SK-N-MC (cell line): Measurements from ENCODE around the gene TMEM200C.
A peak's percentile ranks its signal among the peaks of the same experiment; 100 is the strongest.
"Not testable (repeated sequence)": the region's sequence is repeated elsewhere in the genome, so short reads cannot be mapped to it uniquely, and the experiment has no call there.

Experiments
- DNase-seq: peaks from one replicate; pipeline ENCODE4 v3.0.0-alpha.2; 2011; ENCODE audit warnings: low read depth, low spot score
- H3K27ac ChIP-seq: fragments of 200-600 bp; sonication (generic); 2 replicates; pipeline ENCODE4 v1.5.1; 2016; ENCODE audit warnings: mixed run types
- H3K36me3 ChIP-seq: fragments of 200-600 bp; sonication (generic); 2 replicates; pipeline ENCODE4 v1.6.1; 2017; ENCODE audit warnings: antibody characterized with exemption, low read length, mixed read lengths; ENCODE audit not compliant: insufficient read depth
- H3K4me3 ChIP-seq: fragments of 200-600 bp; sonication (generic); 2 replicates; pipeline ENCODE4 v1.5.1; 2016
- H3K9ac ChIP-seq: fragments of 200-600 bp; sonication (generic); 2 replicates; pipeline ENCODE4 v1.8.0; 2017; ENCODE audit warnings: mixed run types, mixed read lengths; ENCODE audit not compliant: insufficient read length
- H3K9me3 ChIP-seq: fragments of 200-600 bp; sonication (generic); 2 replicates; pipeline ENCODE4 v1.6.1; 2017; ENCODE audit warnings: low read depth, mild to moderate bottlenecking, antibody characterized with exemption, low read length, moderate library complexity, mixed read lengths
- EZH2 ChIP-seq: fragments of 200-600 bp; sonication (generic); IDR thresholded peaks from one replicate; pipeline ENCODE4 v1.6.1; 2017; ENCODE audit warnings: antibody characterized with exemption
- FOXP2 ChIP-seq: optimal IDR thresholded peaks from 2 replicates; pipeline ENCODE3; 2011; ENCODE audit warnings: mild to moderate bottlenecking, moderate library complexity; ENCODE audit not compliant: insufficient read depth; ENCODE audit errors: extremely low read length, control extremely low read depth
- POLR2AphosphoS5 ChIP-seq: IDR thresholded peaks from 2 replicates; pipeline ENCODE4 v1.6.1; 2012; ENCODE audit warnings: mild to moderate bottlenecking, low read depth, low read length, borderline replicate concordance

Gene TMEM200C

DNA sequence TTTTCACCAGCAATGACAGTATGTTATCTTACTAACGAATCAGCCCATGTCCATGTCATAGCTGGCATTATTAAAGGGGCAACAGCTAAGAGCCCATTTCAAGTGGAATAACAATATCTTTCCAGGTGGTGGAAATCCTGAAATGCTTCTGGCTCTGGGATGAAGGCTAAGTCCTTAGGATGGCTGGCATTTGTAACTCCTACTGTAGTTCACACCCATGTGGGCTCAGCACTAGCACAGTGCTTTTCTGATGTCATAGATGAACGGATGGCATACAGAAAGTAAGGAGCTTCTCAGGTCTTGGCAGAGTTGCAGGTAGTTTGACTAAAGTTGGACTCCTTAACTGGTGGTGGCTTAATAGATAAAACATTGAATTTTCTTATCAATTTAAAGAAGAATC is 10.0 kb downstream of the TMEM200C start:
- DNase-seq = no peak
- Histone ChIP-seq H3K4me3 (no peak overlapping the region), H3K9me3 (no peaks in the 10 kb centered on the region), H3K27ac (no peak overlapping the region), H3K9ac (no peak overlapping the region), H3K36me3 (no peaks in the 10 kb centered on the region)
- TF ChIP-seq EZH2 = no peak
- no peak for TF ChIP-seq FOXP2
- TF ChIP-seq POLR2AphosphoS5 = no peak

DNA sequence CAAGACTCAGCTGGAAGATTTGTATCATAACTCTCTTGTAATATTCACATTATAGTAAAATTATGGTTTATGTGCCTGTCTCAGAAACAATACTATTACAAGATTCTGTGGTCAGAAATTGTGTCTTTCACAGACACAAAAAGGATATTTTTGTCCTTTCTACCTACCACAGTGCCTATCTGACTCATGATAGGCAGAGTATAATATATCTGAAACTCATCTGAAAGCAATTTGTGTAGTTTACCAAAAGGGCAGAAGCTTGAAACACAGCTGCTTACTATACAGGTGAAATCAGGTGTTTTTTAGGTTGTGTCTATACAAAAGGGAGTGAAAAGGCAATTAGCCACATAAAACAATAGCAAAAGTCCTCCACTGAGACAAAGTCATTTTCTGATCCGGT is 10.9 kb downstream of the TMEM200C start:
- no peak for DNase-seq
- no peak overlapping the region for H3K9ac ChIP-seq
- no peaks in the 10 kb centered on the region for H3K36me3 ChIP-seq
- H3K4me3 ChIP-seq = no peak overlapping the region
- H3K9me3 ChIP-seq = no peaks in the 10 kb centered on the region
- no peak for TF ChIP-seq FOXP2
- TF ChIP-seq POLR2AphosphoS5 = no peak
- H3K27ac ChIP-seq = no peak overlapping the region

DNA sequence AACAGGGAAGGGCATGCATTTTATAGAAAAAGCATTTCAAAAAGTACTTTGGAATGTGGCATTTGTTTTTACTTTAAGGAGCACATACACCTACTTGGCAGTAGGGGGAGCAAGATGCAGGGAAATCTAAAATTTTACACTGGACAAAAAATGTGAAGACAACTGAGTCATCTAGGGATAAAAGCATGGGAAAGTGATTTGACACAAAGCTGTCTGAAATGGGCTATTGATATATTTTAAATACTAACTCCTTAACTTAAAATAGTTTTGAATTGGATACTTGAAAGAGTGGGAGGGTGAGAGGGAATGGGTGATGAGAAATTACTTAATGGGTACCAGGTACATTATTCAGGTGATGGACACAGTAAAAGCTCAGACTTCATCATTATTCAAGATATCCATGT is 15.8 kb downstream of the TMEM200C start:
- peak; percentile 40 for DNase-seq
- TF ChIP-seq EZH2 = no peak
- TF ChIP-seq POLR2AphosphoS5 = no peak
- TF ChIP-seq FOXP2 = no peak
- H3K9me3 ChIP-seq = no peaks in the 10 kb centered on the region
- no peaks in the 10 kb centered on the region for H3K36me3 ChIP-seq
- H3K4me3 ChIP-seq = no peak overlapping the region
- no peak overlapping the region for H3K27ac ChIP-seq
- H3K9ac ChIP-seq = no peak overlapping the region

DNA sequence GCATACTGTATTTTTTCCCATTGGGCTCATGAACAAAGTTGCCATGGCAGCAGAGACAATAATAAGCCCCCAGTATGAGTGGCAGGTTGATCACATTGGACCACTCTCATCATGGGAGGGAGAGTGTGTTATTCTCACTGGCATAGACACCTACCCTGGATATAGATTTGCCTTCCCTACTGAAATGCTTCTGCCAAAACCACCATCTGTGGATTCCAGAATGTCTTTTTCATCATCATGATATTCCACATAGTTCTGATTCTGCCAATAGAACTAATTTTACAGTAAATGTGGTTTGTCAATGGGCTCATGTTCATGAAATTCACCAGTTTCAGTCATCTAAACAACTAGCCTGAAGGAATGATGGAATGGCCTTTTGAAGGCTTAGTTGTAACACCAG is 18.4 kb downstream of the TMEM200C start:
- Histone ChIP-seq H3K9ac (no peak overlapping the region), H3K36me3 (no peaks in the 10 kb centered on the region), H3K4me3 (no peak overlapping the region), H3K9me3 (no peaks in the 10 kb centered on the region), H3K27ac (no peak overlapping the region)
- DNase-seq = no peak
- TF ChIP-seq FOXP2 = no peak
- no peak for TF ChIP-seq EZH2

DNA sequence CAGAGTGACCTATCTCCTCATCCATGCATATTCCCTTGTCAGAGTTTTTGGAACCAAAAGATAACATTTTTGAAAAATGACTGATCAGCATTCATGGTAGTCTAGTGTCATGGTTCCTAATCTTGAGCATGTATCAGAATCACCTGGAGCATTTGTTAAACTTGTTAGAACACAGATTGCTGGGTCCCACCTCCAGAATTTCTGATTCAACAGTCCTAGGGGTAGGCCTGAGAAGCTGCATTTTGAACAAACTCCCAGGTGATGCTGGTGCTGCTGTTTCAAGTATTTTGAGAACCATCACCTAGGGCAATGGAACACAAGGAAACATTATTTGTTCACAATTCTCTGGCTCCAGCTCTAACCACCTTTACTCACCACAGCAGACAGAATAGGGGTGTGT is 21.0 kb downstream of the TMEM200C start:
- DNase-seq = no peak
- no peak overlapping the region for H3K9ac ChIP-seq
- H3K9me3 ChIP-seq = no peaks in the 10 kb centered on the region
- H3K36me3 ChIP-seq = no peaks in the 10 kb centered on the region
- TF ChIP-seq POLR2AphosphoS5 (no peak), FOXP2 (no peak), EZH2 (no peak)
- no peak overlapping the region for H3K27ac ChIP-seq
- H3K4me3 ChIP-seq = no peak overlapping the region

DNA sequence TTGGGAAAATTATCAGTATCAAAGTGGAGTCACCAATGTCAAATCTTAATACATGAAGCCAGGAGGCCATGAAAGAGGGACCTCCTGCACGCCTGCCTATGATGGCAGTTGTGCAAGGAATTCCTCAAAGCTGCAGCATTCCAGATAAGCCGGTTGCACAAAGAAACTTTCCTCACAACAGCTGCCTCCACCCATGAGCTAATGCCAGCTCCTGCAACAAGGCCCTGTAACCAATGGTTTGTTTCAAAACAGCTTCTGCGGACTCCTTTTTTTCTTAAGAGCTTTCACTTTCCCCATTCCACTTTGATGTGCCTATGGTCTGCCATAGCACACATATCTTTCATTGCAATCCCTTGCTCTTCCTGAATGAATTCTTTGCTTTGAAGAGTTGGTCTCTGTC is 22.4 kb downstream of the TMEM200C start:
- Histone ChIP-seq H3K9ac (no peak overlapping the region), H3K4me3 (no peak overlapping the region), H3K36me3 (no peaks in the 10 kb centered on the region), H3K9me3 (no peaks in the 10 kb centered on the region), H3K27ac (no peak overlapping the region)
- TF ChIP-seq EZH2 (no peak), FOXP2 (no peak), POLR2AphosphoS5 (no peak)
- DNase-seq = no peak

DNA sequence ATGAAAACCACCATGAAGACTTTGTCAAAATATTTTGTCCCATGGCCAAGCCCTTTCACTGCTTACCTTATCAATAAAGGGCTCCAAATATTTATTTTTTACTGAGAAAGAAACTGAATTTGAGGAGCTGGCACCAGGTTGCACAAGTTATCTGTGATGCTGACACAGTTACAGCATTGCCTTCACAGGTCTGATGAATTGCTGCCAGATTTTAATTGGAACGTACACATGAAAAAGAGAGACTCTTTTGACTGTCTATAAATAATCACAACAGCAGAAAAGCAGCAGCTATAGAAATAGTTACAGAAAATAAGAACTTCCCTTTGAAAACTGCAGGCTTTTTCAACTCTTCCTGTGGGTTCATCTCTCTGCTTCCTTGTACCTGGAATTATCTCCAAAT is 23.9 kb downstream of the TMEM200C start:
- no peak for TF ChIP-seq FOXP2
- TF ChIP-seq EZH2 = no peak
- no peak for TF ChIP-seq POLR2AphosphoS5
- Histone ChIP-seq H3K9ac (no peak overlapping the region), H3K36me3 (no peaks in the 10 kb centered on the region), H3K9me3 (no peaks in the 10 kb centered on the region), H3K4me3 (no peak overlapping the region), H3K27ac (no peak overlapping the region)
- no peak for DNase-seq

DNA sequence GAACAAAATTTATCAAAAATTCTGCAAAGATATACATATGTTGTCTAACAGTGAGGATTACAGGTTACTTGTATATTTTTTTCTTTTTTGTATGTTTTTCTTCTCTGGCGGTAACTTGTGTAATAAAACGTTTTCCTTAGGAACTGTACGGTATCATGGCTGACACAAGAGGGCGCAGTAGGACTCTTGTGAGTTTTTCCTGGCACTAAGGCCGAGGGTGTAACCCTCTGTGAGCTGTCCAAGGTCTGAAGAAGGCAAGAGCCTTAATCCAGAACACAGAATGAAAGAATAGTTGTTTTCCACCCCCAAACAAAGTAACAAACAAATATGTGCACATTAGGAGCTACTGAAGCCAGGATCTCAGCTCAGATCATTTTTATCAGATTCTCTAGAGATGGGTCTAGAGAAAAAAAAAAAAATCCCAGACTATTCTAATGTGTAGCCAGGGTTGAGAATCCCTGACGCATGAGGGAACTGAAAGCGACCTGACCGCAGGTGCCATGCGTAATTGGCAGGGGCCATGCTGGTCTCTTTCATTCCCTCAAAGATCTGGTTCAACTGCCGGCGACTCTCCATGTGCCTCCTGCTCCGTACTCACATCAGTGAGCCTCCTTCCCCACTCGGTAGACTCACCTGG is 27.0 kb downstream of the TMEM200C start:
- peak; percentile 70 for DNase-seq
- Histone ChIP-seq H3K4me3 (no peak overlapping the region), H3K9me3 (no peaks in the 10 kb centered on the region), H3K36me3 (no peaks in the 10 kb centered on the region), H3K9ac (no peak overlapping the region), H3K27ac (no peak overlapping the region)
- TF ChIP-seq POLR2AphosphoS5 = no peak
- TF ChIP-seq FOXP2 = no peak
- no peak for TF ChIP-seq EZH2

DNA sequence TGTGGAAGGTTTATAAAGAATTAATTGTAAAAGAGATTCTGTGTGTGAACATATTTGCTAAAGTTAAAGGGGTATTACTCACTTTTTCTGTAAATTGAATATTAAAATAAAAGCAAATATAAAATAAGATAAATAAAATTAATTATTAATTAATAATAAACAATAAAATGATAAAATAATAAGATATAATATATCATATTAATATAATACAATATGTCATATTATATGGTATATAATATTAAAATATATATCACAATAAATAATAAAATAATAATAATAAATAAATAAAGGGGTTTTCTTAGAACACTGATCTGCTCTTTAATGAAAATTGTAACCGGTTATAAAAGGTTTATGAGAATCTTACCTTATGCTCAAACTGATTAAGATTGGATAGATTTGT is 29.8 kb downstream of the TMEM200C start:
- Histone ChIP-seq H3K9ac (no peak overlapping the region), H3K4me3 (no peak overlapping the region), H3K36me3 (no peaks in the 10 kb centered on the region), H3K9me3 (no peaks in the 10 kb centered on the region), H3K27ac (no peak overlapping the region)
- TF ChIP-seq FOXP2 = no peak
- TF ChIP-seq EZH2 = no peak
- no peak for TF ChIP-seq POLR2AphosphoS5
- DNase-seq = no peak

DNA sequence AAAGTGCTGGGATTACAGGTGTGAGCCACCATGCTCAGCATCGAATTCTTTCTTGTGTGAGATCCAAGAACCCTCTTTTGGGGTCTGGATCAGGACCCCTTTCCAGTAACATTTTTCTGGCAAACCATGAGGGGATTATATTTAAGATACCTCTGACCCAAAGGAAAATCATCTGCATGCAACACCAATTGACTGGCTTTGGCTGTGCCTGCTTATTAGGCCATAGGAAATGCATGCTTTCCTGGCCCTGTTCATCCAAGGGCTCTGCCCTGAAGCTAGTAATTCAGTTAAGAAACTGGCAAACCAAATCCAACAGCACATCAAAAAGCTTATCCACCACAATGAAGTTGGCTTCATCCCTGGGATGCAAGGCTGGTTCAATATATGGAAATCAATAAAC is 33.2 kb downstream of the TMEM200C start:
- H3K4me3 ChIP-seq, DNase-seq, H3K9ac ChIP-seq, H3K27ac ChIP-seq, H3K9me3 ChIP-seq, H3K36me3 ChIP-seq: not testable (repeated sequence)
